ENCODE data around the gene STYK1. TPM values are rescaled to one million over a fixed set of nuclear protein-coding genes. Genes with fewer than 3 reads are reported as not detected.
"Not testable (repeated sequence)": the region's sequence is repeated elsewhere in the genome, so short reads cannot be mapped to it uniquely, and the experiment has no call there.

Gene STYK1
- total RNA-seq, 1 donor = 1.6 TPM

- not testable (repeated sequence) for DNase-seq (ENCODE audit: low read depth in 2 of 3, low spot score in 2 of 3)
These were observed 101.8 kb downstream of the STYK1 start for GRCh38 chr12:10572021-10572490.

GRCh38 chr12:10571141-10571540 lies 102.7 kb downstream of the STYK1 start:
- DNase-seq (ENCODE audit: low read depth in 2 of 3, low spot score in 2 of 3) = no peak

Other genes with a start within 250 kb of the STYK1 start
- under 0.01 TPM for gene KLRC2, start 238.0 kb downstream of the STYK1 start, total RNA-seq
- gene KLRC1, start 220.7 kb downstream of the STYK1 start, total RNA-seq = not detected
- gene EIF2S3B, start 168.2 kb downstream of the STYK1 start, total RNA-seq = 10.2 TPM
- 2.7 TPM for gene MAGOHB, start 60.4 kb downstream of the STYK1 start, total RNA-seq
- gene YBX3, start 49.3 kb upstream of the STYK1 start, total RNA-seq = 142 TPM
- gene TAS2R7, start 128.6 kb upstream of the STYK1 start, total RNA-seq = not detected
- gene TAS2R8, start 133.2 kb upstream of the STYK1 start, total RNA-seq = not detected
- under 0.01 TPM for gene TAS2R9, start 136.1 kb upstream of the STYK1 start, total RNA-seq
- 0.27 TPM for gene TAS2R10, start 152.3 kb upstream of the STYK1 start, total RNA-seq
- gene PRR4, start 175.4 kb upstream of the STYK1 start, total RNA-seq = 1.1 TPM
- 34.7 TPM for gene PRH1, start 210.2 kb upstream of the STYK1 start, total RNA-seq
- gene TAS2R13, start 235.5 kb upstream of the STYK1 start, total RNA-seq = 1.3 TPM